ENCODE data around the gene TBX2.

The TBX2 gene

GRCh38 chr17:61360318-61360943 lies 39.2 kb upstream of the TBX2 start:
- H3K9me3 ChIP-seq (ENCODE audit: insufficient read depth, low read depth, low read length), result no peaks in the 10 kb centered on the region
- H2AFZ ChIP-seq (ENCODE audit: low read length), result no peak overlapping the region
- H3K4me1 ChIP-seq (ENCODE audit: insufficient read depth, low read length, poor library complexity, severe bottlenecking), result no peaks in the 10 kb centered on the region
- H3K79me2 ChIP-seq (ENCODE audit: insufficient read depth, low read length), result no peaks in the 10 kb centered on the region
- H3F3A ChIP-seq (ENCODE audit: low read depth), result no peaks in the 10 kb centered on the region
- H3K36me3 ChIP-seq (ENCODE audit: insufficient read depth, low read length), result no peaks in the 10 kb centered on the region
- H3K9ac ChIP-seq (ENCODE audit: low read depth, low read length, poor library complexity, severe bottlenecking), result no peak overlapping the region
- H3K27me3 ChIP-seq (ENCODE audit: insufficient read depth, low read length, poor library complexity, severe bottlenecking), result no peaks in the 10 kb centered on the region
- H3K9me2 ChIP-seq (replicated peaks; ENCODE audit: low read depth, low read length), result no peaks in the 10 kb centered on the region
- no peak overlapping the region for H3K4me2 ChIP-seq (ENCODE audit: low read depth, low read length, poor library complexity, severe bottlenecking)
- TF ChIP-seq CTCF (conservative IDR thresholded peaks at IDR 0.05; ENCODE audit: low read length), result no peak
- H4K20me1 ChIP-seq (ENCODE audit: insufficient read depth, low read length, poor library complexity, severe bottlenecking), result no peaks in the 10 kb centered on the region
- no peak overlapping the region for H3K4me3 ChIP-seq (ENCODE audit: low read length, poor library complexity, severe bottlenecking)

- no peak overlapping the region for H2AFZ ChIP-seq (ENCODE audit: low read length)
- H3F3A ChIP-seq (ENCODE audit: low read depth), result no peaks in the 10 kb centered on the region
- H3K4me2 ChIP-seq (ENCODE audit: low read depth, low read length, poor library complexity, severe bottlenecking), result no peak overlapping the region
Measured at GRCh38 chr17:61361084-61361483, 38.6 kb upstream of the TBX2 start.

GRCh38 chr17:61362396-61362795 lies 37.2 kb upstream of the TBX2 start:
- no peak overlapping the region for H2AFZ ChIP-seq (ENCODE audit: low read length)
- no peak overlapping the region for H3K4me3 ChIP-seq (ENCODE audit: low read length, poor library complexity, severe bottlenecking)
- H3K36me3 ChIP-seq (ENCODE audit: insufficient read depth, low read length), result no peaks in the 10 kb centered on the region
- no peaks in the 10 kb centered on the region for H3K9me3 ChIP-seq (ENCODE audit: insufficient read depth, low read depth, low read length)
- H3K79me2 ChIP-seq (ENCODE audit: insufficient read depth, low read length), result no peaks in the 10 kb centered on the region
- no peak for TF ChIP-seq EZH2phosphoT487 (IDR thresholded peaks at IDR 0.05; ENCODE audit: borderline replicate concordance)
- no peak for TF ChIP-seq CTCF (conservative IDR thresholded peaks at IDR 0.05; ENCODE audit: low read length)
- no peak overlapping the region for H3K9ac ChIP-seq (ENCODE audit: low read depth, low read length, poor library complexity, severe bottlenecking)
- H4K20me1 ChIP-seq (ENCODE audit: insufficient read depth, low read length, poor library complexity, severe bottlenecking), result no peaks in the 10 kb centered on the region
- H3K9me2 ChIP-seq (replicated peaks; ENCODE audit: low read depth, low read length), result no peaks in the 10 kb centered on the region
- H3F3A ChIP-seq (ENCODE audit: low read depth), result no peaks in the 10 kb centered on the region
- no peaks in the 10 kb centered on the region for H3K27me3 ChIP-seq (ENCODE audit: insufficient read depth, low read length, poor library complexity, severe bottlenecking)
- H3K4me2 ChIP-seq (ENCODE audit: low read depth, low read length, poor library complexity, severe bottlenecking), result no peak overlapping the region
- H3K4me1 ChIP-seq (ENCODE audit: insufficient read depth, low read length, poor library complexity, severe bottlenecking), result no peaks in the 10 kb centered on the region

More at GRCh38 chr17:61361084-61361483, 38.6 kb upstream of the TBX2 start:
- Histone ChIP-seq H4K20me1 (ENCODE audit: insufficient read depth, low read length, poor library complexity, severe bottlenecking) (no peaks in the 10 kb centered on the region), H3K9ac (ENCODE audit: low read depth, low read length, poor library complexity, severe bottlenecking) (no peak overlapping the region), H3K4me3 (ENCODE audit: low read length, poor library complexity, severe bottlenecking) (no peak overlapping the region), H3K36me3 (ENCODE audit: insufficient read depth, low read length) (no peaks in the 10 kb centered on the region), H3K27me3 (ENCODE audit: insufficient read depth, low read length, poor library complexity, severe bottlenecking) (no peaks in the 10 kb centered on the region), H3K9me2 (replicated peaks; ENCODE audit: low read depth, low read length) (no peaks in the 10 kb centered on the region), H3K79me2 (ENCODE audit: insufficient read depth, low read length) (no peaks in the 10 kb centered on the region), H3K4me1 (ENCODE audit: insufficient read depth, low read length, poor library complexity, severe bottlenecking) (no peaks in the 10 kb centered on the region), H3K9me3 (ENCODE audit: insufficient read depth, low read depth, low read length) (no peaks in the 10 kb centered on the region)
- TF ChIP-seq CTCF (conservative IDR thresholded peaks at IDR 0.05; ENCODE audit: low read length), result no peak
- TF ChIP-seq EZH2phosphoT487 (IDR thresholded peaks at IDR 0.05; ENCODE audit: borderline replicate concordance), result no peak
